Neural cell (in vitro differentiated cells): Measurements from ENCODE around the gene ASPSCR1. TPM values are rescaled to one million over a fixed set of nuclear protein-coding genes. Genes with fewer than 3 reads are reported as not detected.

ENCODE experiments used
- H2AFZ ChIP-seq: fragments of 200-600, 300-800 bp; sonication (generic), shearing (Covaris generic); 2 replicates; pipeline ENCODE4 v1.6.0; 2014; ENCODE audit warnings: low read depth, mild to moderate bottlenecking, antibody characterized with exemption, low read length, moderate library complexity
- H3F3A ChIP-seq: fragments of 200-600 bp; shearing (Covaris generic); 2 replicates; pipeline ENCODE4 v1.6.1; 2016; ENCODE audit warnings: mild to moderate bottlenecking, moderate library complexity, mixed read lengths, antibody characterized with exemption, low read length; ENCODE audit not compliant: insufficient read depth, poor library complexity, severe bottlenecking
- H3K27ac ChIP-seq: fragments of 200-600, 300-800 bp; sonication (generic), shearing (Covaris generic); 2 replicates; pipeline ENCODE4 v1.5.1; 2014; ENCODE audit warnings: mild to moderate bottlenecking, low read length, moderate library complexity
- H3K27me3 ChIP-seq: fragments of 300-800, 200-600 bp; sonication (generic), shearing (Covaris generic); 2 replicates; pipeline ENCODE4 v1.6.0; 2014; ENCODE audit warnings: mild to moderate bottlenecking, low read depth, low read length, moderate library complexity; ENCODE audit not compliant: insufficient read depth
- H3K36me3 ChIP-seq: fragments of 300-800, 200-600 bp; sonication (generic), shearing (Covaris generic); 2 replicates; pipeline ENCODE4 v1.5.1; 2014; ENCODE audit warnings: mild to moderate bottlenecking, antibody characterized with exemption, low read length, moderate library complexity; ENCODE audit not compliant: insufficient read depth
- H3K4me2 ChIP-seq: fragments of 300-800, 200-600 bp; sonication (generic), shearing (Covaris generic); 2 replicates; pipeline ENCODE4 v1.6.0; 2014; ENCODE audit warnings: mild to moderate bottlenecking, low read length
- H3K4me3 ChIP-seq: fragments of 300-800, 200-600 bp; sonication (generic), shearing (Covaris generic); 2 replicates; pipeline ENCODE4 v1.5.1; 2014; ENCODE audit warnings: mild to moderate bottlenecking, low read length, moderate library complexity
- H3K79me2 ChIP-seq: fragments of 200-600 bp; shearing (Covaris generic); replicated peaks from 2 replicates; pipeline ENCODE4 v1.6.0; 2014; ENCODE audit warnings: mild to moderate bottlenecking, low read length, moderate library complexity; ENCODE audit not compliant: insufficient read depth
- H3K9ac ChIP-seq: fragments of 300-800, 200-600 bp; sonication (generic), shearing (Covaris generic); 2 replicates; pipeline ENCODE4 v1.6.1; 2016; ENCODE audit warnings: mild to moderate bottlenecking, low read length, mixed read lengths
- H3K9me2 ChIP-seq: fragments of 200-600 bp; shearing (Covaris generic); 2 replicates; pipeline ENCODE4 v1.6.1; 2016; ENCODE audit warnings: mild to moderate bottlenecking, low read length, mixed read lengths; ENCODE audit not compliant: insufficient read depth
- H3K9me3 ChIP-seq: fragments of 200-600, 300-800 bp; sonication (generic), shearing (Covaris generic); 2 replicates; pipeline ENCODE4 v1.6.1; 2016; ENCODE audit warnings: mild to moderate bottlenecking, mixed run types, low read length, moderate library complexity, mixed read lengths
- H4K20me1 ChIP-seq: fragments of 200-600 bp; shearing (Covaris generic); 2 replicates; pipeline ENCODE4 v1.6.1; 2016; ENCODE audit warnings: mild to moderate bottlenecking, mixed run types; ENCODE audit not compliant: insufficient read depth
- EP300 ChIP-seq: fragments of 450-650 bp; conservative IDR thresholded peaks from 2 replicates; pipeline ENCODE4 v1.6.1; 2014; ENCODE audit warnings: antibody characterized with exemption, mild to moderate bottlenecking, moderate library complexity; ENCODE audit not compliant: poor library complexity, severe bottlenecking
- EZH2 ChIP-seq: fragments of 200-600, 300-800 bp; shearing (Covaris generic), sonication (generic); IDR thresholded peaks from 2 replicates; pipeline ENCODE4 v1.6.1; 2014; ENCODE audit warnings: antibody characterized with exemption, low read length, borderline replicate concordance, mild to moderate bottlenecking; ENCODE audit not compliant: insufficient read depth, poor library complexity, severe bottlenecking
- MXI1 ChIP-seq: fragments of 450-650 bp; conservative IDR thresholded peaks from 2 replicates; pipeline ENCODE4 v1.6.1; 2014; ENCODE audit warnings: antibody characterized with exemption, mild to moderate bottlenecking; ENCODE audit not compliant: poor library complexity, severe bottlenecking
- POLR2AphosphoS5 ChIP-seq: IDR thresholded peaks from 2 replicates; pipeline ENCODE4 v1.6.1; 2012
- RAD21 ChIP-seq: fragments of 450-650 bp; conservative IDR thresholded peaks from 2 replicates; pipeline ENCODE4 v1.6.1; 2014; ENCODE audit warnings: antibody characterized with exemption, mild to moderate bottlenecking, moderate library complexity
- REST ChIP-seq: IDR thresholded peaks from 2 replicates; pipeline ENCODE4 v1.6.1; 2012; ENCODE audit warnings: borderline replicate concordance
- SMC3 ChIP-seq: fragments of 450-650 bp; conservative IDR thresholded peaks from 2 replicates; pipeline ENCODE4 v1.6.1; 2014; ENCODE audit warnings: antibody characterized with exemption, mild to moderate bottlenecking, moderate library complexity; ENCODE audit not compliant: poor library complexity
- TAF1 ChIP-seq: IDR thresholded peaks from 2 replicates; pipeline ENCODE4 v1.6.1; 2012; ENCODE audit warnings: low read depth
- polyA plus RNA-seq: library from polyadenylated mRNA; depleted of rRNA; stranded (reverse); fragments of >200 nt; gene quantifications from 2 replicates; pipeline ENCODE4 v1.2.3, GENCODE V29; 2014
- TF ChIP-seq, protein P1 (sequence below): fragments of 450-650 bp; IDR thresholded peaks from 2 replicates; pipeline ENCODE4 v1.5.1; 2014; ENCODE audit warnings: antibody characterized with exemption, mild to moderate bottlenecking, moderate library complexity; ENCODE audit not compliant: poor library complexity, severe bottlenecking

The ASPSCR1 gene
- polyA plus RNA-seq, 1 donor from 2014 or later = 28.0 TPM

GRCh38 chr17:82009413-82009812 lies 32.0 kb downstream of the ASPSCR1 start:
- Histone ChIP-seq H3K4me2 (no peak overlapping the region), H3K9ac (no peak overlapping the region), H3K27me3 (no peaks in the 10 kb centered on the region), H3K4me3 (no peak overlapping the region), H3K9me3 (no peaks in the 10 kb centered on the region), H2AFZ (no peak overlapping the region), H3K36me3 (no peaks in the 10 kb centered on the region), H4K20me1 (no peaks in the 10 kb centered on the region), H3K79me2 (no peaks in the 10 kb centered on the region), H3K27ac (no peak overlapping the region), H3F3A (no peaks in the 10 kb centered on the region), H3K9me2 (no peaks in the 10 kb centered on the region)
- no peak for TF ChIP-seq EP300
- TF ChIP-seq REST = no peak
- no peak for TF ChIP-seq MXI1
- TF ChIP-seq SMC3 = no peak
- TF ChIP-seq EZH2 = no peak
- TF ChIP-seq, protein P1, sequence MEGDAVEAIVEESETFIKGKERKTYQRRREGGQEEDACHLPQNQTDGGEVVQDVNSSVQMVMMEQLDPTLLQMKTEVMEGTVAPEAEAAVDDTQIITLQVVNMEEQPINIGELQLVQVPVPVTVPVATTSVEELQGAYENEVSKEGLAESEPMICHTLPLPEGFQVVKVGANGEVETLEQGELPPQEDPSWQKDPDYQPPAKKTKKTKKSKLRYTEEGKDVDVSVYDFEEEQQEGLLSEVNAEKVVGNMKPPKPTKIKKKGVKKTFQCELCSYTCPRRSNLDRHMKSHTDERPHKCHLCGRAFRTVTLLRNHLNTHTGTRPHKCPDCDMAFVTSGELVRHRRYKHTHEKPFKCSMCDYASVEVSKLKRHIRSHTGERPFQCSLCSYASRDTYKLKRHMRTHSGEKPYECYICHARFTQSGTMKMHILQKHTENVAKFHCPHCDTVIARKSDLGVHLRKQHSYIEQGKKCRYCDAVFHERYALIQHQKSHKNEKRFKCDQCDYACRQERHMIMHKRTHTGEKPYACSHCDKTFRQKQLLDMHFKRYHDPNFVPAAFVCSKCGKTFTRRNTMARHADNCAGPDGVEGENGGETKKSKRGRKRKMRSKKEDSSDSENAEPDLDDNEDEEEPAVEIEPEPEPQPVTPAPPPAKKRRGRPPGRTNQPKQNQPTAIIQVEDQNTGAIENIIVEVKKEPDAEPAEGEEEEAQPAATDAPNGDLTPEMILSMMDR = no peak
- no peak for TF ChIP-seq RAD21
- no peak for TF ChIP-seq POLR2AphosphoS5
- TF ChIP-seq TAF1 = no peak

DNA sequence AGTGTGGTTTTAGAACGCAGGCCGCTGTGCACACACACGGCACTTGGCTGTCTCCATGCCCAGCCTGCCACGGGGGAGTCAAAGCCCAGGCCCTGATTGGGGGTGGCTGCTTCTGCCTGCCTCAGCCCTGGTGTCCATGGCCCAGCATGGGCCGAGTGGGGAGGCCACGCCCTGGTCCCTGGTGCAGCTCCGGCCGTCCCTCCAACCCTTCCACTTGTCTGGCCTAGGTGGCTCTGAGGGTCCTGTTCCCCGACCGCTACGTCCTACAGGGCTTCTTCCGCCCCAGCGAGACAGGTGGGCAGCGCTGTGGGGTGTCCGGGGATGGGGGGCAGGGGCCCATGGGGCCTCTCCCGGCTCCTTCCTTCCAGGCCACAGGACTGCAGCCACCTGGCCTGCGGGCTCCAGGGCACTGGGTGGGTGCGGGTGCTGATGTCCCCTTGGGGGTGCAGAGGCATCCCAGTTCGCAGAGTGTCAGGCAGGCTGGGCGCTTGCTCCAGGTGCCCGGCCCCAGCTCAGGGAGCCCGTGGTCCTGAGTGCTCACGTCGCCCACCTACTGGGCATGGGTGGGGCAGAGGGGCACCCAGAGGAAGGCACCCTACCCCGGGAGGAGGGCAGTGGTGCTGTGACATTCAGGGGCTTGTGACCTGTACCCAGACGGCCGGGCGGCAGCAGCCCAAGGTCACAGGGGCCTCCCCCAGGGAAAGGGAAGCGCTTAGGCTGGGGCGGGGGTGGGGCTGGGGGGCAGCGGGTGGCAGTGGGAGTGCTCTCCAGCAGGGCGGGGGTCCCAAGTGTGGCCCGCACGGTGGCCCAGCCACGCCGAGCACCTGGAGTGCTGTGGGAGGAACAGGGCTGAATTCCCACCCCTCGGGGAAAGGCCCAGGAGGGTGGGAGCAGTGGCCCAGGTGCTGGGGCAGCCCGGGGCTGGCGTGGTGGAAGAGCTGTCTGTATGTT lies 33.4 kb downstream of the ASPSCR1 start:
- Histone ChIP-seq H3F3A (no peaks in the 10 kb centered on the region), H3K9ac (no peak overlapping the region), H3K79me2 (no peaks in the 10 kb centered on the region), H2AFZ (no peak overlapping the region), H3K36me3 (no peaks in the 10 kb centered on the region), H3K27me3 (no peaks in the 10 kb centered on the region), H3K9me2 (no peaks in the 10 kb centered on the region), H3K27ac (no peak overlapping the region), H3K4me3 (no peak overlapping the region), H3K4me2 (no peak overlapping the region), H4K20me1 (no peaks in the 10 kb centered on the region), H3K9me3 (no peaks in the 10 kb centered on the region)
- TF ChIP-seq REST (no peak), RAD21 (no peak), EZH2 (no peak), SMC3 (no peak), TAF1 (no peak), MXI1 (no peak), POLR2AphosphoS5 (no peak), EP300 (no peak)
- TF ChIP-seq, protein P1 = no peak
